Smooth muscle cell (in vitro differentiated cells): ENCODE results near the gene TVP23C. TPM values are rescaled to one million over a fixed set of nuclear protein-coding genes. Genes with fewer than 3 reads are reported as not detected.

Experiments used
- DNase-seq: peaks from one replicate; lab custom pipeline; 2025; ENCODE audit not compliant: unreplicated experiment; lab: John Stamatoyannopoulos, UW
- H2AFZ ChIP-seq: fragments of 200-600 bp; sonication (generic); 2 replicates; pipeline ENCODE4 v1.6.0; 2016; ENCODE audit warnings: antibody characterized with exemption, low read depth, mild to moderate bottlenecking
- H3F3A ChIP-seq: fragments of 200-600 bp; sonication (generic); 2 replicates; pipeline ENCODE4 v1.6.0; 2017; ENCODE audit warnings: antibody characterized with exemption, low read depth
- H3K27ac ChIP-seq: fragments of 200-600 bp; sonication (generic); 2 replicates; pipeline ENCODE4 v1.5.1; 2016; ENCODE audit warnings: low read depth, mild to moderate bottlenecking
- H3K27me3 ChIP-seq: fragments of 200-600 bp; sonication (generic); 2 replicates; pipeline ENCODE4 v1.6.1; 2016; ENCODE audit warnings: low read depth, mild to moderate bottlenecking
- H3K36me3 ChIP-seq: fragments of 200-600 bp; sonication (generic); 2 replicates; pipeline ENCODE4 v1.5.1; 2016; ENCODE audit warnings: low read depth
- H3K4me1 ChIP-seq: fragments of 200-600 bp; sonication (generic); 2 replicates; pipeline ENCODE4 v1.5.1; 2016; ENCODE audit warnings: low read depth
- H3K4me2 ChIP-seq: fragments of 200-600 bp; sonication (generic); 2 replicates; pipeline ENCODE4 v1.6.0; 2016; ENCODE audit warnings: mild to moderate bottlenecking
- H3K4me3 ChIP-seq: fragments of 200-600 bp; sonication (generic); 2 replicates; pipeline ENCODE4 v1.5.1; 2016; ENCODE audit warnings: mild to moderate bottlenecking
- H3K79me2 ChIP-seq: fragments of 200-600 bp; sonication (generic); 2 replicates; pipeline ENCODE4 v1.6.0; 2016; ENCODE audit warnings: low read depth, mild to moderate bottlenecking
- H3K9ac ChIP-seq: fragments of 200-600 bp; sonication (generic); 2 replicates; pipeline ENCODE4 v1.6.0; 2016; ENCODE audit warnings: low read depth
- H3K9me3 ChIP-seq: fragments of 200-600 bp; sonication (generic); replicated peaks from 2 replicates; pipeline ENCODE4 v1.5.1; 2016; ENCODE audit warnings: low read depth
- H4K20me1 ChIP-seq: fragments of 200-600 bp; sonication (generic); 2 replicates; pipeline ENCODE4 v1.6.0; 2016; ENCODE audit warnings: low read depth
- CTCF ChIP-seq: fragments of 200-600 bp; sonication (generic); IDR thresholded peaks from 2 replicates; pipeline ENCODE4 v1.5.1; 2017; ENCODE audit warnings: borderline replicate concordance, mild to moderate bottlenecking, antibody characterized with exemption; ENCODE audit not compliant: insufficient read depth, poor library complexity, severe bottlenecking
- WGBS: methylation state at CpG from one replicate; pipeline ENCODE4 v1.1.7; 2016; ENCODE audit warnings: low lambda C conversion rate; 5-methylcytosine and 5-hydroxymethylcytosine counted together
- polyA plus RNA-seq: library from polyadenylated mRNA; unstranded; fragments of >200 nt; fragmentation: Nextera tagmentation; extraction: Ambion mirVana; gene quantifications from 2 replicates; pipeline ENCODE4 v1.2.1, GENCODE V29; 2016
- total RNA-seq: library from RNA; depleted of rRNA; stranded (reverse); fragments of >200 nt; gene quantifications from 2 replicates; pipeline ENCODE4 v1.2.3, GENCODE V29; 2014

Gene TVP23C
- total and polyA plus RNA-seq, 2 experiments from 2014 or later: 10.0 to 52.5 TPM

GRCh38 chr17:15501793-15502192 is 61.5 kb downstream of the TVP23C start:
- no peaks in the 10 kb centered on the region for H3K27me3 ChIP-seq
- TF ChIP-seq CTCF: no peak
- no peak overlapping the region for H3K4me3 ChIP-seq
- no peak overlapping the region for H3K9ac ChIP-seq
- H3K9me3 ChIP-seq: no peaks in the 10 kb centered on the region
- no peaks in the 10 kb centered on the region for H3F3A ChIP-seq
- 94% methylated on average over 7 of the region's 7 CpGs for WGBS
- H3K27ac ChIP-seq: no peak overlapping the region
- no peaks in the 10 kb centered on the region for H3K79me2 ChIP-seq
- no peaks in the 10 kb centered on the region for H3K36me3 ChIP-seq
- no peaks in the 10 kb centered on the region for H4K20me1 ChIP-seq
- no peaks in the 10 kb centered on the region for H3K4me1 ChIP-seq
- H2AFZ ChIP-seq: no peak overlapping the region
- DNase-seq: no peak
- H3K4me2 ChIP-seq: no peak overlapping the region

- Histone ChIP-seq H3K79me2 (no peaks in the 10 kb centered on the region), H3K4me1 (no peaks in the 10 kb centered on the region), H3K9me3 (no peaks in the 10 kb centered on the region), H3K4me3 (no peak overlapping the region), H3K27ac (no peak overlapping the region), H3F3A (no peaks in the 10 kb centered on the region), H2AFZ (no peak overlapping the region), H4K20me1 (no peaks in the 10 kb centered on the region), H3K36me3 (no peaks in the 10 kb centered on the region), H3K27me3 (no peaks in the 10 kb centered on the region), H3K9ac (no peak overlapping the region), H3K4me2 (no peak overlapping the region)
- no peak for DNase-seq
- no peak for TF ChIP-seq CTCF
- 61% methylated on average over 3 of the region's 3 CpGs for WGBS
Measured at GRCh38 chr17:15501282-15501681, 62.0 kb downstream of the TVP23C start.

- no peak for TF ChIP-seq CTCF
- Histone ChIP-seq H4K20me1 (no peaks in the 10 kb centered on the region), H3K4me2 (no peak overlapping the region), H3K79me2 (no peaks in the 10 kb centered on the region), H2AFZ (no peak overlapping the region), H3K36me3 (no peaks in the 10 kb centered on the region), H3K9ac (no peak overlapping the region), H3K4me1 (no peaks in the 10 kb centered on the region), H3K27ac (no peak overlapping the region), H3K4me3 (no peak overlapping the region), H3K9me3 (no peaks in the 10 kb centered on the region), H3K27me3 (no peaks in the 10 kb centered on the region), H3F3A (no peaks in the 10 kb centered on the region)
- WGBS: 94% methylated on average over 2 of the region's 2 CpGs
- DNase-seq: no peak
Measured at GRCh38 chr17:15498107-15498506, 65.2 kb downstream of the TVP23C start.
